GM12875 (cell line): ENCODE results near the gene FOXE1.
A peak's percentile ranks its signal among the peaks of the same experiment; 100 is the strongest.

Source experiments
- H3K4me3 ChIP-seq: one replicate; pipeline ENCODE4 v1.5.1; 2011; ENCODE audit warnings: low read depth, low read length, control low read depth
- TF ChIP-seq, protein P1 (sequence below): IDR thresholded peaks from 2 replicates; pipeline ENCODE4 v1.5.1; 2011; ENCODE audit warnings: low read depth, mild to moderate bottlenecking, control low read depth, inconsistent platforms, low read length, moderate library complexity, borderline replicate concordance; ENCODE audit not compliant: insufficient read depth

The FOXE1 gene

DNA sequence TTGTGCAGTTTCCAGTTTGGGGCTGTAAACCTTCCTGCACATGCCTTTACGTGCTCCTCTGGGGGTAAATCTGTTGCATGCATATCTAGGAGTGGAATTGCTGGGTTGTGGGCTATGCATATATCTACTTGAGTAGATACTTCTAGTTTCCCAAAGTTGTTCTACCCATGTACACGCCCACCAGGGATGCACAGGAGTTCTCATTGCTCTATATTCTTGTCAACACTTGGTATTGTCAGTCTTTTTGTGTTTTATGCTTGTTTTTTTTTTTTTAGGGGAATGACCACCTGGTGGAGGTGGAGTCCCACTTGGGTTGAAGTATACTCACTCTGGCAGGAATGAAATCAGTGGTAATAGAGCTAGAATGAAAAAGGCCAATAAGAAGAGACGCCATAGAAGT is 23.0 kb downstream of the FOXE1 start:
- TF ChIP-seq, protein P1, sequence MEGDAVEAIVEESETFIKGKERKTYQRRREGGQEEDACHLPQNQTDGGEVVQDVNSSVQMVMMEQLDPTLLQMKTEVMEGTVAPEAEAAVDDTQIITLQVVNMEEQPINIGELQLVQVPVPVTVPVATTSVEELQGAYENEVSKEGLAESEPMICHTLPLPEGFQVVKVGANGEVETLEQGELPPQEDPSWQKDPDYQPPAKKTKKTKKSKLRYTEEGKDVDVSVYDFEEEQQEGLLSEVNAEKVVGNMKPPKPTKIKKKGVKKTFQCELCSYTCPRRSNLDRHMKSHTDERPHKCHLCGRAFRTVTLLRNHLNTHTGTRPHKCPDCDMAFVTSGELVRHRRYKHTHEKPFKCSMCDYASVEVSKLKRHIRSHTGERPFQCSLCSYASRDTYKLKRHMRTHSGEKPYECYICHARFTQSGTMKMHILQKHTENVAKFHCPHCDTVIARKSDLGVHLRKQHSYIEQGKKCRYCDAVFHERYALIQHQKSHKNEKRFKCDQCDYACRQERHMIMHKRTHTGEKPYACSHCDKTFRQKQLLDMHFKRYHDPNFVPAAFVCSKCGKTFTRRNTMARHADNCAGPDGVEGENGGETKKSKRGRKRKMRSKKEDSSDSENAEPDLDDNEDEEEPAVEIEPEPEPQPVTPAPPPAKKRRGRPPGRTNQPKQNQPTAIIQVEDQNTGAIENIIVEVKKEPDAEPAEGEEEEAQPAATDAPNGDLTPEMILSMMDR = no peak
- no peak overlapping the region for H3K4me3 ChIP-seq

DNA sequence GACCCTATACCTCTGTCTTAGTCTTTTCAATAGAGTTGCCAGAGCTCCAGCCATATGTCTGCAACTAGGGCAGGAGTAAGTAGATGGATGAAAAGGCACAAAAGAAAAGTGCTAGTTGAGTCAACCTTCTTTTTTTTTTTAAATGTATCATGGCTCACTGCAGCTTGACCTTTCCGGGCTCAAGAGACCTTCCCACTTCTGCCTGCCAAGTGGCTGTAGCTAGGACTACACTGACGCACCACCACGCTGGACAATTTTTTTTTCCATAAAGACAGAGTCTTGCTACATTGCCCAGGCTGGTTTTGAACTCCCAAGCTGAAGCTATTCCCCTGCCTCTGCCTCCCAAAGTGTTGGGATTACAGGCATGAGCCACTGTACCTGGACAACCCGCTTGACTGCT is 27.3 kb downstream of the FOXE1 start:
- TF ChIP-seq, protein P1 = no peak
- H3K4me3 ChIP-seq = no peak overlapping the region

DNA sequence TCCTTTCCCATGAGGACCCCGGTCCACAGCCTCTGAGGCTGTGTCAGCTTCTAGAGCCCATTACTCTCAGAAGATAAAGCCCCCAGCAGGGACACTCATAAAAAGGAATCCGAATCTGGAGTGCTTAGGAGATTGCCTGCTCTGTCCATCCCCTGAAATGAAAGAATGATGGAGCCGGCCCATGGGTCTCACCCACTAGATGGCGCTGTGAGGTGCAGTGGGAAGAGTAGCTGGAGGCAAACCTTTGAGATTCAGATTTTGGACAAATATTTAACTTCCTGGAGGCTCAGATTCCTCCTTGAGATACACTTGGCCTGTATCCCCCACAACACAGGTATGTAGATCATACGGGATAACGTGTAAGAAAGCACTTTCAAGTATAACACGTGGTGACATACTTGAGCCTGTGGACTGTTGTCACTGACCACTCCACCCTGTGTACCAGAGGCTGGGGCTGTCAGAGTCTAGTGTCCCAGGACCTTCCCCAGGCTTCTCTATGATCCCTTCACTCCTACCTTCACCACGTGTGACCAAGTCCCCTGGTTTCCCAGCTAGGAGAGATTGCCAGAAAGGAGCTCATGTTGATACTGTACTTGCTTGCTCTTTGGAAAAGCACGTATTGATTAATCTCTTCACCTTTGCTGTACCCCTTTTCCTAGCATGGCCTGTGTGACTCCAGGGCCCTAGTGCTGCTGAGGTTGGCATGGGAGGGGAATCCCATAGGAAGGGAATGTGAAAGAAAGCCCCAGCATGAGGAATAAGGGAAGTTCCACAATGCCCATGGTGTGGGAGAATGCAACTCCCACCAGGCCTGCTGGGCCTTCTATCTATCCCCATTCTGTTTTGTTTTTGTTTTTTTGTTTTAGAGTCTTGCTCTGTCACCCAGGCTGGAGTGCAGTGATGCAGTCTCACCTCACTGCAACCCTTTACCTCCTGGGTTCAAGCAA is 37.2 kb downstream of the FOXE1 start:
- TF ChIP-seq, protein P1 = peak; percentile 81

DNA sequence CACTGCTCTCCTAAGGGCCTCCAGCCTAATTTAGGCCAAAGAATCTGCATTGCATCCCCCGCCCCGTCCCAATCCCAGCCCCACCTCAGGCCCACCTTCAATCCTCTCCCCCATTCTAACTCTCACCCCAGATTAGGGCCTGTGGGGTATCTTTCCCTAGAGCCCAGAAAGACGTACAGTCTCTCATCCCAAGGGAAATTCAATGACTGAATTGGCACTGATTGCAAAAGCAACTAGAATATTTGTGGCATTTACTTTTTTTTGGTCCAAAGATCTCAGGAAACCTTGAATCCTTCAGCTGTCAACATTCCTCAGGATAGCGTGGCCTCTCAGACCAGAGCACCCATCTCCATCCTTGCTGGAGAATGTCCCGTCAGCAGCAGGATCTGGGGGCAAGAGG is 38.7 kb downstream of the FOXE1 start:
- H3K4me3 ChIP-seq = no peak overlapping the region
- TF ChIP-seq, protein P1 = no peak

More for the DNA sequence above, 37.2 kb downstream of the FOXE1 start:
- no peak overlapping the region for H3K4me3 ChIP-seq

DNA sequence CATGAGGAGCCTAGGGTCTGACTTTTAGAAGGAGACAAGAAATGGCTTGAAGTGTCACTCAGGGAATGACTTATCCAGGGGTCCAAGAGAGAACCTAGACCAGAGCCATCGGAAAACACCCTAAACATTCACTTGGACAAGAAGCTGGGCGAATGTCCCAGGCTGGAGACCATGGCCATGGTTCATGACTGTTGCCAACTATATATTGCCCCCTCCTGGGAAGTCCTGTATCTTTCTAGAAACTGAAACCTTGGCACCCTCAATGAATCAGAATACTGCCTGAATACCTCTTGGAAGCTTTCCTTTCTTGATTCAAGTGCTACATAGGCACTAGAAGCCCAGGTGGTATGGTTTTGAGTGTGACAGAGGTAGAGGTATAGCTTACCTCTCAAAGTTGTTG is 39.4 kb downstream of the FOXE1 start:
- TF ChIP-seq, protein P1 = no peak
- no peak overlapping the region for H3K4me3 ChIP-seq

DNA sequence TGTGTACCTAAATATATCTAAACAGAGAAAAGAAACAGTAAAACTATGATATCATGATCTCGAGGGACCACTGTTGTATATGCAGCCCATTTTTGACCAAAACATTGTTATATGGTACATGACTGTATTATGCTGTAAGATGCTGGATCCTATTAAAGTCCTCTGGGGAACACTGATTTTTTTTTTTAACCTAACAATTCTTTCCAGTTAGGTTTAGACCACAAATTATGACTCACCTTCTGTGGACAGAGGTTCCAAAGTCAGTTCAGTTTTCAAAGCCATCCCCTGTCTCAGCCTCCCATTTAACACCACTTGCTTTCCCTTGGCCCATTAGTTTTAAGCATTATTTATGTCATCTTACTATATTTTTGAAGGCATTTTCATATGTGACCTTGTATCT is 42.2 kb downstream of the FOXE1 start:
- TF ChIP-seq, protein P1 = no peak
- no peak overlapping the region for H3K4me3 ChIP-seq
